ENCODE measurements around the gene TUBGCP2.
"Not testable (repeated sequence)": the region's sequence is repeated elsewhere in the genome, so short reads cannot be mapped to it uniquely, and the experiment has no call there.

Gene TUBGCP2

DNA sequence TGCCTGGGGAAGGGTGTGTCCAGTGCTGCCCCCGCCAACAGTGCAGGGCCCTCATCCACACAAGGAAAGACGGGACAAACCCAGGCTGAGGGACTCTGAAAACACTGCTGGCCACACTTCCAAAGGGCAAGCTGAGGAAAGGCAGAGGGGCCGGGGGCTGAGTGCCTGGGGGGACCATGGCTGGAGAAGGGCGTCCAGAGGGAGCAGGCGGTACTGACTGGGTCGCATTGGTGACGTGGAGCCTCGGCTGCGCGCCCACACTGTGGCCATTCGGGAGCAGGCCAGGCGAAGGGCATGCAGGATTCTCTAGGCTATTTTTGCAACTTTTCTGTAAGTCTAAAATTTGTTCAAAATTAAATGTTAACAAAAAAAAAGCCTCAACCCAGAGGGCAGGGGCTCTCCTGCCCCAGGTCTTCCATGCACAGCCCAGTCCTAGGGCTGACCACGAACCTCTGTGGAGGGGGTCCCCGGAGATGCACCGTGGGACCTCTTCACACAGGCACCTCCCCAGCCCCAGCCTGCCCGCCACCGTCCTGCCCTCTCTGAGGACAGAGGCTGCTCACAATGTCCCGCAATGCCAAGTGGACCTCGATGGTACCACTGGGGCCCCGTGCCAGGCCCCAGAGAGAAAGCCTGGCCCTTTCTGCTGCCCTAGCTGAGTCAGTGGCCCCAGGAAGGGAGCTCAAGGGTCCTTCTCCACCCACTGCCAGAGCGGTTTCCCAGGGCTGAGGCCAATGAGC, 42.4 kb downstream of the TUBGCP2 start:
- no peak for DNase-seq (ENCODE audit: extremely low read depth, insufficient read length)
- H3K36me3 ChIP-seq (ENCODE audit: control insufficient read depth, insufficient read depth, low read length) = peaks cover 29% of the 10 kb centered on the region
- no peaks in the 10 kb centered on the region for H3K27me3 ChIP-seq (replicated peaks; ENCODE audit: control insufficient read depth, insufficient read depth, low read length)
- no peak overlapping the region for H3K4me3 ChIP-seq (replicated peaks; ENCODE audit: low read depth, low read length)
- TF ChIP-seq, protein P1, sequence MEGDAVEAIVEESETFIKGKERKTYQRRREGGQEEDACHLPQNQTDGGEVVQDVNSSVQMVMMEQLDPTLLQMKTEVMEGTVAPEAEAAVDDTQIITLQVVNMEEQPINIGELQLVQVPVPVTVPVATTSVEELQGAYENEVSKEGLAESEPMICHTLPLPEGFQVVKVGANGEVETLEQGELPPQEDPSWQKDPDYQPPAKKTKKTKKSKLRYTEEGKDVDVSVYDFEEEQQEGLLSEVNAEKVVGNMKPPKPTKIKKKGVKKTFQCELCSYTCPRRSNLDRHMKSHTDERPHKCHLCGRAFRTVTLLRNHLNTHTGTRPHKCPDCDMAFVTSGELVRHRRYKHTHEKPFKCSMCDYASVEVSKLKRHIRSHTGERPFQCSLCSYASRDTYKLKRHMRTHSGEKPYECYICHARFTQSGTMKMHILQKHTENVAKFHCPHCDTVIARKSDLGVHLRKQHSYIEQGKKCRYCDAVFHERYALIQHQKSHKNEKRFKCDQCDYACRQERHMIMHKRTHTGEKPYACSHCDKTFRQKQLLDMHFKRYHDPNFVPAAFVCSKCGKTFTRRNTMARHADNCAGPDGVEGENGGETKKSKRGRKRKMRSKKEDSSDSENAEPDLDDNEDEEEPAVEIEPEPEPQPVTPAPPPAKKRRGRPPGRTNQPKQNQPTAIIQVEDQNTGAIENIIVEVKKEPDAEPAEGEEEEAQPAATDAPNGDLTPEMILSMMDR (IDR thresholded peaks at IDR 0.05; ENCODE audit: insufficient read depth, low read length, poor library complexity, severe bottlenecking) = no peak

DNA sequence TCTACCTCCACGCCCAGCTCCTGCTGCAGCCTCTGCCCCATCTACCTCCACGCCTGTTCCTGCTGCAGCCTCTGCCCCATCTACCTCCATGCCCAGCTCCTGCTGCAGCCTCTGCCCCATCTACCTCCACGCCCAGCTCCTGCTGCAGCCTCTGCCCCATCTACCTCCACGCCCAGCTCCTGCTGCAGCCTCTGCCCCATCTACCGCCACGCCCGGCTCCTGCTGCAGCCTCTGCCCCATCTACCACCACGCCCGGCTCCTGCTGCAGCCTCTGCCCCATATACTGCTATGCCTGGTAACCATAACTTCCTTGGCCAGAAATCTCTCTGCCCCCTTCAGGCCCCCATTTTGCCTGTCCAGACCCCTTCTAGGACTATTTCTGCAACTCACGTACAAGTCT, 43.6 kb downstream of the TUBGCP2 start:
- H3K36me3 ChIP-seq (ENCODE audit: control insufficient read depth, insufficient read depth, low read length) = peaks cover 19% of the 10 kb centered on the region
- H3K27me3 ChIP-seq (replicated peaks; ENCODE audit: control insufficient read depth, insufficient read depth, low read length); H3K4me3 ChIP-seq (replicated peaks; ENCODE audit: low read depth, low read length); DNase-seq (ENCODE audit: extremely low read depth, insufficient read length): not testable (repeated sequence)

DNA sequence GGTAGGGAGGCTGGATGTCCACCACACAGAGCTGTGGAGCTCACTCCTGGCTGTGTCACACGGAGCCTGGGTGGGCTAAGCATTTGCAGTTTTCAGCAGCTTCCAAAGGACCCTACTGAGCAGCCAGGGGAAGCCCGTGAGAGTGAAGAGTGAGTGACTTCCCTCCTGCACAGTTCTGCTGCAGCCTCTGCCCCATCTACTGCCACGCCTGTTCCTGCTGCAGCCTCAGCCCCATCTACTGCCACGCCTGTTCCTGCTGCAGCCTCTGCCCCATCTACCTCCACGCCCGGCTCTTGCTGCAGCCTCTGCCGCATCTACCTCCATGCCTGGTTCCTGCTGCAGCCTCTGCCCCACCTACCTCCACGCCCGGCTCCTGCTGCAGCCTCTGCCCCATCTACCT, 44.2 kb downstream of the TUBGCP2 start:
- Histone ChIP-seq H3K4me3 (replicated peaks; ENCODE audit: low read depth, low read length) (no peak overlapping the region), H3K27me3 (replicated peaks; ENCODE audit: control insufficient read depth, insufficient read depth, low read length) (no peaks in the 10 kb centered on the region), H3K36me3 (ENCODE audit: control insufficient read depth, insufficient read depth, low read length) (peaks cover 19% of the 10 kb centered on the region)
- TF ChIP-seq, protein P1 (IDR thresholded peaks at IDR 0.05; ENCODE audit: insufficient read depth, low read length, poor library complexity, severe bottlenecking) = no peak
- no peak for DNase-seq (ENCODE audit: extremely low read depth, insufficient read length)

DNA sequence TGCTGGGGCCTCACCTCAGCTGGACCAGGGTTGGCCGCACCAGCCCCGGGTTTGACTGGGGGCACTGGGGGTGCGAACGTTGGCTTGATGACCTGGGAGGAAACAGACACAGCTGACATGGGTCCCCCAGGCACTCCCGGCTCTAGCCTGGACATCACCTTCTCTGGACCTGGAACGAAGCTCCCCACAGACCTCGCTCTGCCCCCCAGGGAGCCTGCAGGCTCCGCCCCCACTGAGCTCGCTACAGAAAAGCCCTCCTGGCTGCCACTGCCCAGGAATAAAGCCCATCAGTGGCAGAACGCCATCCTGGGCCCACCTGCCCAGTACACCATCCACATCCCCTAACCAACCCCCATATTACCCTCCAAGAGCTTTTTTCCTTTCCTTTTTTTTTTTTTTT, 45.0 kb downstream of the TUBGCP2 start:
- TF ChIP-seq, protein P1 (IDR thresholded peaks at IDR 0.05; ENCODE audit: insufficient read depth, low read length, poor library complexity, severe bottlenecking) = no peak
- peaks cover 12% of the 10 kb centered on the region for H3K36me3 ChIP-seq (ENCODE audit: control insufficient read depth, insufficient read depth, low read length)
- no peak for DNase-seq (ENCODE audit: extremely low read depth, insufficient read length)
- H3K4me3 ChIP-seq (replicated peaks; ENCODE audit: low read depth, low read length) = no peak overlapping the region
- H3K27me3 ChIP-seq (replicated peaks; ENCODE audit: control insufficient read depth, insufficient read depth, low read length) = no peaks in the 10 kb centered on the region

DNA sequence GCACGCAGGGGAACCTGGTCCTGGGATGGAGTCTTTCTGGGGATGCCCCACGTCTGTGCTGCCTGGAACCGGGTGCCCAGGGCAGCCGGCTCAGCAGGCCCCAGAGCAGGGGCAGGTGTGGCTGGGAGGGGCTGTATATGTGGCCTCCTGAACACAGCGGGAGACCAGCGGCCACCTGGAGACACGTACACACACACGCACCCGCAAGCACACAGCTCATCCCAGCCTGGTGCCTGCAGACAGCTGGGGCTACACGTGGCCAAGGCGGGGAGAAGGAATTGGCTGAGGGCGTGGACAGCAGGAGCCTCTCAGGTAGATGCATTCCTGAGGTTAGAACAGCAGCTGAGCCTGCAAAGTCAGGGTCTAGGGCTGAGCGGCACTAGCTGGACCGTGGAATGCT, 46.0 kb downstream of the TUBGCP2 start:
- no peak overlapping the region for H3K4me3 ChIP-seq (replicated peaks; ENCODE audit: low read depth, low read length)
- peaks cover 5% of the 10 kb centered on the region for H3K36me3 ChIP-seq (ENCODE audit: control insufficient read depth, insufficient read depth, low read length)
- no peaks in the 10 kb centered on the region for H3K27me3 ChIP-seq (replicated peaks; ENCODE audit: control insufficient read depth, insufficient read depth, low read length)
- no peak for DNase-seq (ENCODE audit: extremely low read depth, insufficient read length)
- TF ChIP-seq, protein P1 (IDR thresholded peaks at IDR 0.05; ENCODE audit: insufficient read depth, low read length, poor library complexity, severe bottlenecking) = no peak

DNA sequence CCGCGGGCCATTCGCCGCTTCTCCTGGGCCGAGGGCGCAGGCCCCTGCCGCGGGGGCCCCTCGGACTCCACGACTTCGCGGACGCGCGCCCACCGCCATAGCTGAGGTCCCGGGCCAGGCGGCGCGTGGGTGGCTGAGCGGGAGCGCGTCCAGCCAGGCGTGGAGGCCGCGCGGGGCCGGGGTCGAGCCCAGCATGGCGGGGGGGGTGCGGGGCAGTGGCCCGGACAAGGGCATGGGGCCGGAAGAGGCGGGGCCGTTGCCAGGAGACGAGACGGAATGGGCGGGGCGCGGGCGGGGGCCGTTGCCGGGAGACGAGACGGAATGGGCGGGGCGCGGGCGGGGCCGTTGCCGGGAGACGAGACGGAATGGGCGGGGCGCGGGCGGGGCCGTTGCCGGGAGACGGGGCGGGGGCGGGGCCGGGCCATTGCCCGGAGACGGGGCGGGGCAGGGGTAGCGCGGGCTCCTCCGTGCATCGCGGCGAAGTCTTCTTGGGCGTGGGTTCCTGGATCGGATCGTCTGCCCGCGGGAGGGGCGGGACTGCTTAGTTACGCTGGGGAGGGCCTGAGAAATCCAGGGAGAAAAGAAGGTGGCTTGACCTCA, 46.8 kb downstream of the TUBGCP2 start:
- DNase-seq (ENCODE audit: extremely low read depth, insufficient read length) = peak; percentile 77
- peak overlapping the region; percentile 60 for H3K4me3 ChIP-seq (replicated peaks; ENCODE audit: low read depth, low read length)

More for the DNA sequence above, 46.8 kb downstream of the TUBGCP2 start:
- Histone ChIP-seq H3K27me3 (replicated peaks; ENCODE audit: control insufficient read depth, insufficient read depth, low read length) (no peaks in the 10 kb centered on the region), H3K36me3 (ENCODE audit: control insufficient read depth, insufficient read depth, low read length) (peaks cover 3% of the 10 kb centered on the region)
- TF ChIP-seq, protein P1 (IDR thresholded peaks at IDR 0.05; ENCODE audit: insufficient read depth, low read length, poor library complexity, severe bottlenecking) = no peak
